ENCODE data around the gene HDLBP.

DNA sequence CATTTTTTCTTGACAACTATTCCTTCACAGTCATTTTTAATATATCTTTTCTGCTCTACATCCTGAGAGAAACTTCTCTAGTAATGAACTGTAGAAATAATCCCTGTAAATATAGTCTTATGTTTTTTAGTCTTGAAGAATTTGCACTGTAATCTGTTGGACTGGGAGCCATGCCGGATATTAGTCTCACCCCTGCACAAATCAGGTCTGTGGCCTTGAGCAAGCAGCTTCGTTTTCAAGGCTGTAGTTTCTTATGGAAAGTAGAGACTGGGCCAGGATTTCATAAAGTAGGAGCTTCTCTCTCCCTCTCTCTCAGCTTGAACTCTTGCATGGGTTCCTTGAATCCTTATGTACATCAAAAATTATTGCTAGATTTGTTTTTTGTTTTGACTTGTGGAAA is 49.3 kb upstream of the HDLBP start:
- TF ChIP-seq, protein P1, sequence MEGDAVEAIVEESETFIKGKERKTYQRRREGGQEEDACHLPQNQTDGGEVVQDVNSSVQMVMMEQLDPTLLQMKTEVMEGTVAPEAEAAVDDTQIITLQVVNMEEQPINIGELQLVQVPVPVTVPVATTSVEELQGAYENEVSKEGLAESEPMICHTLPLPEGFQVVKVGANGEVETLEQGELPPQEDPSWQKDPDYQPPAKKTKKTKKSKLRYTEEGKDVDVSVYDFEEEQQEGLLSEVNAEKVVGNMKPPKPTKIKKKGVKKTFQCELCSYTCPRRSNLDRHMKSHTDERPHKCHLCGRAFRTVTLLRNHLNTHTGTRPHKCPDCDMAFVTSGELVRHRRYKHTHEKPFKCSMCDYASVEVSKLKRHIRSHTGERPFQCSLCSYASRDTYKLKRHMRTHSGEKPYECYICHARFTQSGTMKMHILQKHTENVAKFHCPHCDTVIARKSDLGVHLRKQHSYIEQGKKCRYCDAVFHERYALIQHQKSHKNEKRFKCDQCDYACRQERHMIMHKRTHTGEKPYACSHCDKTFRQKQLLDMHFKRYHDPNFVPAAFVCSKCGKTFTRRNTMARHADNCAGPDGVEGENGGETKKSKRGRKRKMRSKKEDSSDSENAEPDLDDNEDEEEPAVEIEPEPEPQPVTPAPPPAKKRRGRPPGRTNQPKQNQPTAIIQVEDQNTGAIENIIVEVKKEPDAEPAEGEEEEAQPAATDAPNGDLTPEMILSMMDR (IDR thresholded peaks at IDR 0.05; ENCODE audit: insufficient read depth, low read length, poor library complexity, severe bottlenecking) = no peak
- TF ChIP-seq EZH2phosphoT487 (conservative IDR thresholded peaks at IDR 0.05; ENCODE audit: low read length) = no peak

All from SU-DHL-6 (cell line).